ENCODE data around the gene ECT2L. TPM values are rescaled to one million over a fixed set of nuclear protein-coding genes. Genes with fewer than 3 reads are reported as not detected.

ECT2L gene
- total and polyA plus RNA-seq, 2 of the 4 experiments (the other 2 are of a cell fraction) = not detected

GRCh38 chr6:138926579-138926978, 130.7 kb downstream of the ECT2L start:
- POLR2A ChIA-PET (ENCODE audit: unreplicated experiment) = no interaction called here
- Histone ChIP-seq H3K36me3 (ENCODE audit: control insufficient read depth, insufficient read depth, low read length) (peaks cover 2% of the 10 kb centered on the region; the same call in 1 of the 2 replicates), H4K8ac (ENCODE audit: low read depth in 2 of 2, low read length in 2 of 2) (no peak overlapping the region), H3K27me3 (ENCODE audit: control insufficient read depth, insufficient read depth, low read length) (no peaks in the 10 kb centered on the region), H3K14ac (replicated peaks; ENCODE audit: low read depth, low read length) (no peak overlapping the region), H3K23ac (ENCODE audit: low read depth, low read length) (no peak overlapping the region), H4K20me1 (ENCODE audit: insufficient read depth, low read length) (no peaks in the 10 kb centered on the region), H3K27ac (ENCODE audit: insufficient read depth, low read length) (no peak overlapping the region), H2BK5ac (ENCODE audit: low read depth, low read length, poor library complexity, severe bottlenecking) (no peak overlapping the region), H3K18ac (ENCODE audit: low read depth, low read length) (no peak overlapping the region), H3K79me1 (ENCODE audit: low read depth in 1 of 2, low read length in 2 of 2) (no peaks in the 10 kb centered on the region; a peak in 1 of 4 replicates), H2BK20ac (ENCODE audit: low read depth, low read length) (no peak overlapping the region), H4K5ac (ENCODE audit: low read depth, low read length) (no peak overlapping the region), H2AK5ac (ENCODE audit: low read depth, low read length) (no peak overlapping the region), H2AFZ (replicated peaks; ENCODE audit: low read length, poor library complexity) (no peak overlapping the region), H2BK120ac (ENCODE audit: low read depth, low read length) (no peak overlapping the region), H3K4ac (ENCODE audit: low read depth, low read length) (no peak overlapping the region), H3K4me3 (ENCODE audit: insufficient read depth, low read depth, low read length) (no peak overlapping the region), H3K56ac (ENCODE audit: extremely low read depth, insufficient read depth, low read length) (no peak overlapping the region), H3K4me2 (ENCODE audit: low read depth, low read length) (no peak overlapping the region), H3K4me1 (ENCODE audit: control insufficient read depth, insufficient read depth, low read length) (no peaks in the 10 kb centered on the region), H2AK9ac (replicated peaks; ENCODE audit: low read depth, low read length, poor library complexity) (no peak overlapping the region), H3K9ac (ENCODE audit: low read depth, low read length) (no peak overlapping the region), H3K9me3 (ENCODE audit: control insufficient read depth, insufficient read depth, low read length) (no peaks in the 10 kb centered on the region), H2BK15ac (ENCODE audit: low read depth, low read length) (no peak overlapping the region), H4K91ac (ENCODE audit: insufficient read depth, low read depth, low read length) (no peak overlapping the region), H3K9me1 (ENCODE audit: insufficient read depth, low read length) (no peaks in the 10 kb centered on the region)
- DNase-seq (no peak), ATAC-seq (ENCODE audit: low read depth) (no peak)
- intact Hi-C loops (cut with micrococcal nuclease) = no loop called here
- no TSS peak for BruUV-seq (replicated peaks)
- no CpG with 5 or more reads among the region's 3 CpGs for WGBS, 2 experiments (ENCODE audit: extremely low coverage in 2 of 2, insufficient read length in 1 of 2)
- in situ Hi-C loops (cut with MboI; ENCODE audit: low sequenced_read_pairs) = no loop called here
- CTCF ChIA-PET = no interaction called here
- dilution Hi-C loops (cut with HindIII; ENCODE audit: low sequenced_read_pairs, unreplicated experiment) = no loop called here
- TF ChIP-seq MXI1 (IDR thresholded peaks at IDR 0.05; ENCODE audit: borderline replicate concordance, low read depth, low read length) (no peak), ELK1 (IDR thresholded peaks at IDR 0.05; ENCODE audit: borderline replicate concordance, low read depth, low read length) (no peak)
